SK-N-SH treated with all-trans-retinoic acid at 6 μM for 48 hours (cell line): ENCODE results near the gene LRFN5.

Source experiments
- ATAC-seq: fragments of 200-7000 bp; cut with Tn5 transposase; 3 replicates; pipeline ENCODE4 v1.9.1; 2020; ENCODE audit warnings: mild to moderate bottlenecking, moderate library complexity
- ARNTL ChIP-seq: fragments of 450-650 bp; formaldehyde crosslinking; IDR thresholded peaks from 2 replicates; pipeline ENCODE4 v1.5.0; 2020; ENCODE audit warnings: low read depth, mild to moderate bottlenecking, moderate library complexity, borderline replicate concordance
- BACH2 ChIP-seq: fragments of 250-450 bp; sonication (Bioruptor Pico); IDR thresholded peaks from 2 replicates; pipeline ENCODE4 v1.9.0; 2021; ENCODE audit warnings: mild to moderate bottlenecking, borderline replicate concordance
- CREB5 ChIP-seq: fragments of 250-450 bp; sonication (Bioruptor Pico); IDR thresholded peaks from 2 replicates; pipeline ENCODE4 v1.5.1; 2020; ENCODE audit warnings: low read depth, mild to moderate bottlenecking, moderate library complexity
- CSDC2 ChIP-seq: fragments of 250-450 bp; sonication (Bioruptor Pico); IDR thresholded peaks from 2 replicates; pipeline ENCODE4 v1.5.0; 2020; ENCODE audit warnings: mild to moderate bottlenecking, moderate library complexity
- CSRNP3 ChIP-seq: fragments of 250-450 bp; sonication (Bioruptor Pico); IDR thresholded peaks from 2 replicates; pipeline ENCODE4 v1.5.1; 2021; ENCODE audit warnings: mild to moderate bottlenecking, moderate library complexity
- ESRRG ChIP-seq: fragments of 250-450 bp; sonication (Bioruptor Pico); IDR thresholded peaks from 2 replicates; pipeline ENCODE4 v1.6.1; 2021; ENCODE audit warnings: mild to moderate bottlenecking
- GLIS3 ChIP-seq: fragments of 250-450 bp; sonication (Bioruptor Pico); IDR thresholded peaks from 2 replicates; pipeline ENCODE4 v1.5.0; 2020; ENCODE audit warnings: mild to moderate bottlenecking, moderate library complexity
- ISL1 ChIP-seq: fragments of 250-450 bp; sonication (Bioruptor Pico); IDR thresholded peaks from 2 replicates; pipeline ENCODE4 v2.1.2; 2022; ENCODE audit warnings: mild to moderate bottlenecking, moderate library complexity
- OSR1 ChIP-seq: fragments of 250-450 bp; sonication (Bioruptor Pico); IDR thresholded peaks from 2 replicates; pipeline ENCODE4 v1.8.0; 2022; ENCODE audit warnings: moderate library complexity, mild to moderate bottlenecking, inconsistent platforms
- PATZ1 ChIP-seq: fragments of 250-450 bp; sonication (Bioruptor Pico); IDR thresholded peaks from 2 replicates; pipeline ENCODE4 v1.8.0; 2020; ENCODE audit warnings: mild to moderate bottlenecking, moderate library complexity, borderline replicate concordance
- PPARA ChIP-seq: fragments of 250-450 bp; sonication (Bioruptor Pico); IDR thresholded peaks from 2 replicates; pipeline ENCODE4 v1.5.0; 2020; ENCODE audit warnings: mild to moderate bottlenecking, borderline replicate concordance
- RARB ChIP-seq: fragments of 250-450 bp; sonication (Bioruptor Pico); IDR thresholded peaks from 2 replicates; pipeline ENCODE4 v1.8.0; 2021; ENCODE audit warnings: mild to moderate bottlenecking, moderate library complexity
- SNAI2 ChIP-seq: fragments of 250-450 bp; sonication (Bioruptor Pico); IDR thresholded peaks from 2 replicates; pipeline ENCODE4 v1.5.0; 2020; ENCODE audit warnings: mild to moderate bottlenecking, moderate library complexity
- TCF4 ChIP-seq: fragments of 250-450 bp; sonication (Bioruptor Pico); IDR thresholded peaks from 2 replicates; pipeline ENCODE4 v1.8.0; 2021; ENCODE audit warnings: mild to moderate bottlenecking, moderate library complexity, borderline replicate concordance
- TOX ChIP-seq: fragments of 250-450 bp; sonication (Bioruptor Pico); IDR thresholded peaks from 2 replicates; pipeline ENCODE4 v1.8.0; 2021; ENCODE audit warnings: mild to moderate bottlenecking, moderate library complexity, borderline replicate concordance
- TSHZ2 ChIP-seq: fragments of 250-450 bp; sonication (Bioruptor Pico); IDR thresholded peaks from 2 replicates; pipeline ENCODE4 v1.5.0; 2020; ENCODE audit warnings: mild to moderate bottlenecking, moderate library complexity
- ZC3H10 ChIP-seq: fragments of 250-450 bp; sonication (Bioruptor Pico); IDR thresholded peaks from 2 replicates; pipeline ENCODE4 v1.5.1; 2021; ENCODE audit warnings: mild to moderate bottlenecking, moderate library complexity
- ZFP3 ChIP-seq: fragments of 250-450 bp; sonication (Bioruptor Pico); IDR thresholded peaks from 2 replicates; pipeline ENCODE4 v1.5.0; 2020; ENCODE audit warnings: mild to moderate bottlenecking, moderate library complexity
- ZFP30 ChIP-seq: fragments of 450-650 bp; formaldehyde crosslinking; IDR thresholded peaks from 2 replicates; pipeline ENCODE4 v1.5.0; 2022; ENCODE audit warnings: mild to moderate bottlenecking, moderate library complexity
- ZNF70 ChIP-seq: fragments of 450-650 bp; formaldehyde crosslinking; IDR thresholded peaks from 2 replicates; pipeline ENCODE4 v1.5.0; 2020; ENCODE audit warnings: mild to moderate bottlenecking, moderate library complexity
- ZNF8 ChIP-seq: fragments of 450-650 bp; formaldehyde crosslinking; IDR thresholded peaks from 2 replicates; pipeline ENCODE4 v1.5.0; 2020; ENCODE audit warnings: mild to moderate bottlenecking, moderate library complexity

LRFN5 gene

GRCh38 chr14:41568979-41569378 is 37.7 kb upstream of the LRFN5 start:
- ATAC-seq = no peak
- TF ChIP-seq TCF4 (CRISPR knock-in tag) (no peak), ESRRG (CRISPR knock-in tag) (no peak), ZNF8 (no peak), GLIS3 (CRISPR knock-in tag) (no peak), ARNTL (no peak), TOX (CRISPR knock-in tag) (no peak)

GRCh38 chr14:41570415-41571155 is 36.1 kb upstream of the LRFN5 start:
- no peak for TF ChIP-seq CSDC2 (CRISPR knock-in tag)
- TF ChIP-seq RARB = no peak
- TF ChIP-seq GLIS3 (CRISPR knock-in tag) = no peak
- no peak for TF ChIP-seq SNAI2 (CRISPR knock-in tag)
- TF ChIP-seq ZFP3 (CRISPR knock-in tag) = no peak
- no peak for TF ChIP-seq CREB5
- no peak for TF ChIP-seq BACH2 (CRISPR knock-in tag)
- no peak for TF ChIP-seq CSRNP3 (CRISPR knock-in tag)
- no peak for TF ChIP-seq ZNF70 (CRISPR knock-in tag)
- no peak for TF ChIP-seq ARNTL
- no peak for TF ChIP-seq PATZ1 (CRISPR knock-in tag)
- TF ChIP-seq ISL1 (CRISPR knock-in tag) = no peak
- TF ChIP-seq PPARA (CRISPR knock-in tag) = no peak
- TF ChIP-seq ESRRG (CRISPR knock-in tag) = no peak
- no peak for TF ChIP-seq TOX (CRISPR knock-in tag)

GRCh38 chr14:41586237-41586636 is 20.4 kb upstream of the LRFN5 start:
- no peak for ATAC-seq
- TF ChIP-seq ZFP3 (CRISPR knock-in tag) (no peak), SNAI2 (CRISPR knock-in tag) (no peak), CREB5 (no peak), GLIS3 (CRISPR knock-in tag) (no peak), OSR1 (CRISPR knock-in tag) (no peak), PPARA (CRISPR knock-in tag) (no peak), PATZ1 (CRISPR knock-in tag) (no peak), BACH2 (CRISPR knock-in tag) (no peak), TCF4 (CRISPR knock-in tag) (no peak), ESRRG (CRISPR knock-in tag) (no peak), RARB (no peak), ZFP30 (CRISPR knock-in tag) (no peak)
- TF ChIP-seq, all 23 proteins: peak for 0

More at GRCh38 chr14:41570415-41571155, 36.1 kb upstream of the LRFN5 start:
- no peak for ATAC-seq

GRCh38 chr14:41597647-41598046 is 9.0 kb upstream of the LRFN5 start:
- no peak for ATAC-seq
- TF ChIP-seq ZFP3 (CRISPR knock-in tag) (no peak), ESRRG (CRISPR knock-in tag) (no peak), ZC3H10 (CRISPR knock-in tag) (no peak), CSRNP3 (CRISPR knock-in tag) (no peak), TSHZ2 (CRISPR knock-in tag) (no peak), RARB (no peak), OSR1 (CRISPR knock-in tag) (no peak)
